A549 (cell line): Measurements from ENCODE around the gene DOCK1. TPM values are rescaled to one million over a fixed set of nuclear protein-coding genes. Genes with fewer than 3 reads are reported as not detected.

Experiments
- ATAC-seq, 2 experiments: fragments of 200-7000 bp in 1 of 2; fragments of >200 bp in 1 of 2; cut with Nextera tagmentation in 1 of 2; cut with Tn5 transposase in 1 of 2; 3 replicates each; pipeline versions ENCODE4 v1.8.0 to v1.9.1; 2018 to 2020; ENCODE audit warnings: mild to moderate bottlenecking in 1 of 2, moderate library complexity in 1 of 2
- CTCF ChIA-PET: fragments of 300-600 bp; sonication (Branson Sonifier 250); formaldehyde crosslinking; extraction: SDS; loops from one replicate; lab custom pipeline; 2021; ENCODE audit warnings: antibody characterized with exemption, inconsistent platforms; lab: Yijun Ruan, JAX
- POLR2A ChIA-PET: fragments of 350-600 bp; formaldehyde crosslinking; extraction: SDS; loops from one replicate; lab custom pipeline; 2021; ENCODE audit warnings: antibody characterized with exemption, inconsistent platforms; lab: Yijun Ruan, JAX
- DNase-seq, 2 experiments: peaks; one replicate each; pipeline versions ENCODE4 v3.0.0 to v3.0.0-alpha.2; 2011 to 2016; ENCODE audit warnings: low read depth in 1 of 2, low spot score in 1 of 2
- FAIRE-seq: peaks from 2 replicates; lab custom pipeline; 2011; peaks lifted over from hg19 to GRCh38; lab: Jason Lieb, UNC
- H3K27ac ChIP-seq, 2 experiments: fragments of >200 bp; sonication (Bioruptor Twin); formaldehyde crosslinking; 3 replicates each; pipeline ENCODE4 v1.5.1; 2016 to 2017
- H3K4me1 ChIP-seq: fragments of >200 bp; sonication (Bioruptor Twin); formaldehyde crosslinking; 3 replicates; pipeline ENCODE4 v1.6.1; 2016
- H3K4me2 ChIP-seq: fragments of >200 bp; sonication (Bioruptor Twin); formaldehyde crosslinking; 3 replicates; pipeline ENCODE4 v1.6.1; 2016
- H3K4me3 ChIP-seq: fragments of >200 bp; sonication (Bioruptor Twin); formaldehyde crosslinking; 3 replicates; pipeline ENCODE4 v1.5.1; 2016
- H3K9me3 ChIP-seq: fragments of >200 bp; sonication (Bioruptor Twin); formaldehyde crosslinking; 3 replicates; pipeline ENCODE4 v1.6.1; 2016
- CBX2 ChIP-seq: fragments of 200-600 bp; sonication (generic); IDR thresholded peaks from 2 replicates; pipeline ENCODE4 v1.6.1; 2016; ENCODE audit warnings: low read depth, mild to moderate bottlenecking, borderline replicate concordance
- EHMT2 ChIP-seq: fragments of 200-600 bp; sonication (generic); IDR thresholded peaks from 2 replicates; pipeline ENCODE4 v1.6.1; 2016; ENCODE audit warnings: antibody characterized with exemption, low read depth, mild to moderate bottlenecking, moderate library complexity
- GATA3 ChIP-seq: IDR thresholded peaks from 2 replicates; pipeline ENCODE4 v1.6.1; 2012; ENCODE audit warnings: borderline replicate concordance
- HDAC2 ChIP-seq: fragments of 200-600 bp; sonication (generic); IDR thresholded peaks from 2 replicates; pipeline ENCODE4 v1.6.1; 2016
- HES2 ChIP-seq: fragments of >200 bp; sonication (Bioruptor Twin); formaldehyde crosslinking; IDR thresholded peaks from 2 replicates; pipeline ENCODE4 v1.6.1; 2016
- HMGXB4 ChIP-seq: fragments of 250-450 bp; sonication (Bioruptor Pico); IDR thresholded peaks from 2 replicates; pipeline ENCODE4 v1.5.0; 2021; ENCODE audit warnings: mild to moderate bottlenecking, moderate library complexity, borderline replicate concordance
- JUNB ChIP-seq: fragments of >200 bp; sonication (Bioruptor Twin); formaldehyde crosslinking; IDR thresholded peaks from 2 replicates; pipeline ENCODE4 v1.6.1; 2016
- MAX ChIP-seq: IDR thresholded peaks from 2 replicates; pipeline ENCODE4 v1.6.1; 2012
- MYC ChIP-seq: IDR thresholded peaks from 2 replicates; pipeline ENCODE4 v1.6.1; 2012; ENCODE audit warnings: mild to moderate bottlenecking, inconsistent platforms, low read length, improper control_type of control experiment, borderline replicate concordance
- NFE2L2 ChIP-seq: fragments of 150-350 bp; conservative IDR thresholded peaks from 2 replicates; pipeline ENCODE4 v1.6.1; 2014; ENCODE audit warnings: low read length
- POLR2A ChIP-seq: IDR thresholded peaks from 2 replicates; pipeline ENCODE4 v1.6.1; 2012; ENCODE audit warnings: mild to moderate bottlenecking, low read length
- RAD21 ChIP-seq, 2 experiments: fragments of >200 bp in 1 of 2; sonication (Bioruptor Twin) in 1 of 2; formaldehyde crosslinking in 1 of 2; IDR thresholded peaks in 1 of 2; conservative IDR thresholded peaks in 1 of 2; 2 replicates in 1 of 2; 3 replicates in 1 of 2; pipeline ENCODE4 v1.6.1; 2012 to 2018; ENCODE audit warnings: inconsistent platforms in 1 of 2
- RCOR1 ChIP-seq: fragments of 150-350 bp; IDR thresholded peaks from 2 replicates; pipeline ENCODE4 v1.6.1; 2014; ENCODE audit warnings: antibody characterized with exemption, low read length, low read depth
- REST ChIP-seq: fragments of 200-600 bp; sonication (generic); IDR thresholded peaks from 2 replicates; pipeline ENCODE4 v1.6.1; 2016; ENCODE audit warnings: antibody characterized with exemption, mild to moderate bottlenecking, moderate library complexity
- RNF2 ChIP-seq: fragments of 200-600 bp; sonication (generic); IDR thresholded peaks from 2 replicates; pipeline ENCODE4 v1.6.1; 2016; ENCODE audit warnings: low read depth, mild to moderate bottlenecking, antibody characterized with exemption, moderate library complexity, borderline replicate concordance
- TFCP2L1 ChIP-seq: fragments of 250-450 bp; sonication (Bioruptor Pico); IDR thresholded peaks from 2 replicates; pipeline ENCODE4 v1.5.0; 2021; ENCODE audit warnings: mild to moderate bottlenecking
- USF2 ChIP-seq: fragments of 450-650 bp; IDR thresholded peaks from 2 replicates; pipeline ENCODE4 v1.6.1; 2014; ENCODE audit warnings: antibody characterized with exemption
- ZFP36 ChIP-seq: fragments of 450-650 bp; IDR thresholded peaks from 2 replicates; pipeline ENCODE4 v1.6.1; 2014; ENCODE audit warnings: borderline replicate concordance; ENCODE audit not compliant: partially characterized antibody
- ZNF302 ChIP-seq: fragments of 250-450 bp; sonication (Bioruptor Pico); IDR thresholded peaks from 2 replicates; pipeline ENCODE4 v1.9.0; 2021; ENCODE audit warnings: inconsistent platforms, mild to moderate bottlenecking, moderate library complexity
- WGBS: methylation state at CpG from one replicate; pipeline ENCODE4 v1.1.6; 2017; ENCODE audit errors: missing lambda C conversion rate; 5-methylcytosine and 5-hydroxymethylcytosine counted together
- polyA plus RNA-seq, 4 experiments: library from polyadenylated mRNA; depleted of rRNA in 3 of 4; stranded (reverse); fragments of >200 nt; fragmentation: RNase III in 1 of 4; extraction: RNeasy Plus Mini Kit Qiagen cat#74134 plus additional on column Dnase treatment in 1 of 4; gene quantifications; 2 replicates in 3 of 4; 3 replicates in 1 of 4; pipeline ENCODE4 v1.2.3, GENCODE V29; 2011 to 2017

DOCK1 gene
- polyA plus RNA-seq, 2 of the 4 experiments (the other 2 are of a cell fraction): 22.6 to 28.2 TPM

- CTCF ChIA-PET: no interaction called here
- FAIRE-seq (no peak), DNase-seq (no peak)
- H3K4me1 ChIP-seq: no peaks in the 10 kb centered on the region
- TF ChIP-seq GATA3 (no peak), ZFP36 (no peak), TFCP2L1 (CRISPR knock-in tag) (no peak), USF2 (no peak)
- TF ChIP-seq, all 56 proteins: peak for 0
- Histone ChIP-seq H3K4me2 (no peak overlapping the region), H3K4me3 (no peak overlapping the region), H3K27ac (no peak overlapping the region), H3K9me3 (no peaks in the 10 kb centered on the region)
- POLR2A ChIA-PET: no interaction called here
- WGBS: 82% methylated on average over 3 of the region's 3 CpGs
- ATAC-seq: no peak
These were observed 544.3 kb downstream of the DOCK1 start for GRCh38 chr10:127449490-127449889.

- 79% methylated on average over 4 of the region's 4 CpGs for WGBS
- H3K4me3 ChIP-seq: no peak overlapping the region
- DNase-seq (no peak), ATAC-seq (no peak), FAIRE-seq (no peak)
- H3K27ac ChIP-seq: no peak overlapping the region
- H3K9me3 ChIP-seq: no peaks in the 10 kb centered on the region
- ChIA-PET CTCF (no interaction called here), POLR2A (no interaction called here)
- H3K4me1 ChIP-seq: no peaks in the 10 kb centered on the region
- TF ChIP-seq RNF2 (no peak), EHMT2 (no peak), RCOR1 (no peak), JUNB (no peak), CBX2 (no peak), HDAC2 (no peak), NFE2L2 (no peak), MYC (no peak), MAX (no peak), POLR2A (no peak), REST (no peak), HMGXB4 (CRISPR knock-in tag) (no peak), ZFP36 (no peak), ZNF302 (CRISPR knock-in tag) (no peak), RAD21 (conservative IDR thresholded peaks at IDR 0.05 in 1 of 2, IDR thresholded peaks at IDR 0.05 in 1 of 2) (no peak), HES2 (no peak)
- H3K4me2 ChIP-seq: no peak overlapping the region
These were observed 545.4 kb downstream of the DOCK1 start for GRCh38 chr10:127450644-127451043.
